Measurements from ENCODE around the gene ENPP7. TPM values are rescaled to one million over a fixed set of nuclear protein-coding genes. Genes with fewer than 3 reads are reported as not detected.

Gene ENPP7
- total RNA-seq, 1 experiment from 2014 or later, result not detected

DNA sequence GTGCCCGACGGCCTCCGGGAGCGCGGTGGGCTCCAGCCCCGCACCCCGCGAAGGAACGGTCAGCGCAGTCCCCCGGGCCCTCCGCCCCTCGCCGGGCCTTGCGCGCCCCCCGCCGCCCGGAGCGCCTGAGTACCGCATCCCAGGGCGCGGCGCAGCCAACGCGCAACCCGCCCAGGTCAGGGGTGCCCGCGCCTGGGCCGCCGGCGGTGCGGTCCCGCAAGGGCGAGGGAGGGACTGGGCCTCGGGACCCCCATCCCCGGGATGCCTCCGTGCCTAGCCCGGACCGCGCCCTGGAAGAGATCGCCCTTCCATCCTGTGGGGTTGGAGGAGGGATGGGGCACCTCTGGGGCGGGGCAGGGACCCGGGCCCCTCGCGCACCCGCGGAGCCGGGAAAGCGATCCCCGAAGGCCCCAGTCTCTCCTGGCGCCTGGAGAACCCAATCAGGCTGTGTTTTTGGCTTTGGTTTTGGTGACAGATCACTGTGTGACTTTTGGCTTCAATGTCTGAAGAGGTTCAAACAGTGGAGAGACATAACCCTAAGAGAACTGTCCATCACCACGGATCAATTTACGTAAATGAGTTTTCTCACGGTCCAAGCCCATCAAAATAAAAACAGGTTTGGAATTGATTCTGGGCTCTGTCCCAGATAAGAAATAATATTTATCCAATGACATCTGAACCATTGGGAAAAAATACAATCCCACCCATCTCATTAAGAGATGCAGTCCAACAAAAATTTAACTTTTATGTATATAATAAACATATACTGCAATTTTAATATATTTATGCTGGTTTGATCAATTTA, 17.8 kb downstream of the ENPP7 start:
- no peaks in the 10 kb centered on the region for H3K9me3 ChIP-seq (ENCODE audit: control insufficient read depth in 1 of 2, insufficient read depth in 1 of 2, low read depth in 1 of 2, low read length in 2 of 2)
- DNase-seq (ENCODE audit: low read depth, low spot score), result no peak
- ChIA-PET RAD21 (ENCODE audit: low non-redundant PET in 1 of 2, low total read pairs in 2 of 2, uncharacterized antibody in 2 of 2, unreplicated experiment in 2 of 2) (no interaction called here), CTCF (interaction anchor here (4.9 kb wide), 1 partner anchor 8 kb away, joined by 31 read pairs; no protein-coding TSS in a partner anchor), POLR2A (no interaction called here)
- no peak overlapping the region for H3K9ac ChIP-seq (ENCODE audit: low read length)
- H3K27me3 ChIP-seq (ENCODE audit: insufficient read depth, low read length), result no peaks in the 10 kb centered on the region
- no peak for TF ChIP-seq JUND (IDR thresholded peaks at IDR 0.05)
- H4K20me1 ChIP-seq (ENCODE audit: insufficient read depth), result no peaks in the 10 kb centered on the region
- peaks cover 11 to 32% of the 10 kb centered on the region in 2 experiments; a peak in 3 of 4 replicates for H3K4me1 ChIP-seq (ENCODE audit: control insufficient read depth in 1 of 2, insufficient read depth in 2 of 2, low read length in 2 of 2)
- no peaks in the 10 kb centered on the region for H3K79me2 ChIP-seq (ENCODE audit: insufficient read depth, low read length)
- BruUV-seq (replicated peaks), result no TSS peak
- H3K4me3 ChIP-seq (replicated peaks in 1 of 2; ENCODE audit: low read depth in 1 of 2, low read length in 2 of 2), result no peak overlapping the region
- H3K36me3 ChIP-seq (ENCODE audit: control insufficient read depth in 1 of 2, insufficient read depth in 2 of 2, low read length in 2 of 2), result no peaks in the 10 kb centered on the region
- no peak overlapping the region for H2AFZ ChIP-seq (ENCODE audit: low read depth, low read length, poor library complexity, severe bottlenecking)
- no peak overlapping the region for H3K27ac ChIP-seq (ENCODE audit: low read depth, low read length)
- intact Hi-C loops (cut with micrococcal nuclease), result no loop called here
- no peak for ATAC-seq
- H3K4me2 ChIP-seq (ENCODE audit: low read length), result no peak overlapping the region
- H3K9me2 ChIP-seq (ENCODE audit: insufficient read depth), result no peaks in the 10 kb centered on the region

DNA sequence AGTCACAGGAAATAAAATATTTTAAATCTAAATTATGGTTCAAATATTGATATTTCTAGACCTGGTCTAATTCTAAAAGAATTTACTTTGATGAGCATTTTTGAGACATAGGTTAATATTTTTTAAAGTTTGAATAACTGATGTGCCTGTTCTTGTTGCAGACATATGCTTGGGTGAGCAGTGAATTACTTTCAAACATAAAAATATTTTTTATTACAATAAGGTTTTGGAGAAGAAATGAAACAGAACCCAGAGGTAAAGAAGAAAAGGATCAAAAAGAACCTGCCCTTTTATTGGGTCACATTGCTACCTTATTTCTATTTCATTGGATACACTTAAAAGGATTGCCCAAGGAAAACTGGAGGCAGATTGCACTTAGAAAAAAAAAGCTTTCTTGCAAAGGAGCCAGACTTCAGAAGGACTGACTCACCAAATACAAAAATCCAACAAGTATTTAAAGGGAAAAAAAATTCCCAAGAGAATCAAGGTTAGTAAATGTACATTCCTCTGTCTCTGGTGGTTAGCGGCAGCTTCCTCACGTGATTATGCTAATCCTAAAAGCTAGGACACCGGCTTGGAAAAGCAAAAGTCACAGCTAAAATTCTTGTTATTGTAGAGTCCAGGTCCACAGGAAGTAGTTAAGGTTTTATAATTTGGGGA, 18.5 kb downstream of the ENPP7 start:
- ChIA-PET POLR2A (no interaction called here), CTCF (interaction anchor here (0.6 to 4.9 kb wide), 3 partner anchors 8 to 285 kb away, joined by 3 to 31 read pairs (median 3); no protein-coding TSS in a partner anchor), RAD21 (ENCODE audit: low non-redundant PET in 1 of 2, low total read pairs in 2 of 2, uncharacterized antibody in 2 of 2, unreplicated experiment in 2 of 2) (no interaction called here)
- Histone ChIP-seq H3K36me3 (ENCODE audit: control insufficient read depth in 1 of 2, insufficient read depth in 2 of 2, low read length in 2 of 2) (no peaks in the 10 kb centered on the region), H3K4me3 (replicated peaks in 1 of 2; ENCODE audit: low read depth in 1 of 2, low read length in 2 of 2) (no peak overlapping the region), H4K20me1 (ENCODE audit: insufficient read depth) (no peaks in the 10 kb centered on the region), H3K27me3 (ENCODE audit: insufficient read depth, low read length) (no peaks in the 10 kb centered on the region), H3K4me2 (ENCODE audit: low read length) (no peak overlapping the region), H3K27ac (ENCODE audit: low read depth, low read length) (no peak overlapping the region), H3K9me2 (ENCODE audit: insufficient read depth) (no peaks in the 10 kb centered on the region), H3K9ac (ENCODE audit: low read length) (no peak overlapping the region), H2AFZ (ENCODE audit: low read depth, low read length, poor library complexity, severe bottlenecking) (peak overlapping the region; percentile 10), H3K9me3 (ENCODE audit: control insufficient read depth in 1 of 2, insufficient read depth in 1 of 2, low read depth in 1 of 2, low read length in 2 of 2) (no peaks in the 10 kb centered on the region), H3K4me1 (ENCODE audit: control insufficient read depth in 1 of 2, insufficient read depth in 2 of 2, low read length in 2 of 2) (peaks cover 11 to 32% of the 10 kb centered on the region in 2 experiments; a peak in 3 of 4 replicates), H3K79me2 (ENCODE audit: insufficient read depth, low read length) (no peaks in the 10 kb centered on the region)
- ATAC-seq, result no peak
- no TSS peak for BruUV-seq (replicated peaks)
- intact Hi-C loops (cut with micrococcal nuclease), result no loop called here
- TF ChIP-seq, protein P1, sequence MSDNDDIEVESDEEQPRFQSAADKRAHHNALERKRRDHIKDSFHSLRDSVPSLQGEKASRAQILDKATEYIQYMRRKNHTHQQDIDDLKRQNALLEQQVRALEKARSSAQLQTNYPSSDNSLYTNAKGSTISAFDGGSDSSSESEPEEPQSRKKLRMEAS (IDR thresholded peaks at IDR 0.05), result no peak
- TF ChIP-seq SRF (IDR thresholded peaks at IDR 0.05; ENCODE audit: low read depth) (no peak), EGR1 (IDR thresholded peaks at IDR 0.05; ENCODE audit: low read depth) (no peak), TCF7L2 (IDR thresholded peaks at IDR 0.05; ENCODE audit: borderline replicate concordance, extremely low read depth, insufficient read depth, insufficient read length) (no peak), RAD21 (IDR thresholded peaks at IDR 0.05; ENCODE audit: low read depth) (no peak), CBX3 (IDR thresholded peaks at IDR 0.05; ENCODE audit: low read depth) (no peak), ZNF274 (IDR thresholded peaks at IDR 0.05; ENCODE audit: low read depth, low read length) (no peak), JUND (IDR thresholded peaks at IDR 0.05) (no peak), POLR2A (IDR thresholded peaks at IDR 0.05; ENCODE audit: borderline replicate concordance, extremely low read depth, insufficient read depth, insufficient read length) (no peak), ZFX (IDR thresholded peaks at IDR 0.05) (no peak)
- TF ChIP-seq, protein P2, sequence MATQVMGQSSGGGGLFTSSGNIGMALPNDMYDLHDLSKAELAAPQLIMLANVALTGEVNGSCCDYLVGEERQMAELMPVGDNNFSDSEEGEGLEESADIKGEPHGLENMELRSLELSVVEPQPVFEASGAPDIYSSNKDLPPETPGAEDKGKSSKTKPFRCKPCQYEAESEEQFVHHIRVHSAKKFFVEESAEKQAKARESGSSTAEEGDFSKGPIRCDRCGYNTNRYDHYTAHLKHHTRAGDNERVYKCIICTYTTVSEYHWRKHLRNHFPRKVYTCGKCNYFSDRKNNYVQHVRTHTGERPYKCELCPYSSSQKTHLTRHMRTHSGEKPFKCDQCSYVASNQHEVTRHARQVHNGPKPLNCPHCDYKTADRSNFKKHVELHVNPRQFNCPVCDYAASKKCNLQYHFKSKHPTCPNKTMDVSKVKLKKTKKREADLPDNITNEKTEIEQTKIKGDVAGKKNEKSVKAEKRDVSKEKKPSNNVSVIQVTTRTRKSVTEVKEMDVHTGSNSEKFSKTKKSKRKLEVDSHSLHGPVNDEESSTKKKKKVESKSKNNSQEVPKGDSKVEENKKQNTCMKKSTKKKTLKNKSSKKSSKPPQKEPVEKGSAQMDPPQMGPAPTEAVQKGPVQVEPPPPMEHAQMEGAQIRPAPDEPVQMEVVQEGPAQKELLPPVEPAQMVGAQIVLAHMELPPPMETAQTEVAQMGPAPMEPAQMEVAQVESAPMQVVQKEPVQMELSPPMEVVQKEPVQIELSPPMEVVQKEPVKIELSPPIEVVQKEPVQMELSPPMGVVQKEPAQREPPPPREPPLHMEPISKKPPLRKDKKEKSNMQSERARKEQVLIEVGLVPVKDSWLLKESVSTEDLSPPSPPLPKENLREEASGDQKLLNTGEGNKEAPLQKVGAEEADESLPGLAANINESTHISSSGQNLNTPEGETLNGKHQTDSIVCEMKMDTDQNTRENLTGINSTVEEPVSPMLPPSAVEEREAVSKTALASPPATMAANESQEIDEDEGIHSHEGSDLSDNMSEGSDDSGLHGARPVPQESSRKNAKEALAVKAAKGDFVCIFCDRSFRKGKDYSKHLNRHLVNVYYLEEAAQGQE (IDR thresholded peaks at IDR 0.05; ENCODE audit: low read depth), result no peak
- TF ChIP-seq, protein P3, sequence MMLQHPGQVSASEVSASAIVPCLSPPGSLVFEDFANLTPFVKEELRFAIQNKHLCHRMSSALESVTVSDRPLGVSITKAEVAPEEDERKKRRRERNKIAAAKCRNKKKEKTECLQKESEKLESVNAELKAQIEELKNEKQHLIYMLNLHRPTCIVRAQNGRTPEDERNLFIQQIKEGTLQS (IDR thresholded peaks at IDR 0.05), result no peak
- TF ChIP-seq, protein P4, sequence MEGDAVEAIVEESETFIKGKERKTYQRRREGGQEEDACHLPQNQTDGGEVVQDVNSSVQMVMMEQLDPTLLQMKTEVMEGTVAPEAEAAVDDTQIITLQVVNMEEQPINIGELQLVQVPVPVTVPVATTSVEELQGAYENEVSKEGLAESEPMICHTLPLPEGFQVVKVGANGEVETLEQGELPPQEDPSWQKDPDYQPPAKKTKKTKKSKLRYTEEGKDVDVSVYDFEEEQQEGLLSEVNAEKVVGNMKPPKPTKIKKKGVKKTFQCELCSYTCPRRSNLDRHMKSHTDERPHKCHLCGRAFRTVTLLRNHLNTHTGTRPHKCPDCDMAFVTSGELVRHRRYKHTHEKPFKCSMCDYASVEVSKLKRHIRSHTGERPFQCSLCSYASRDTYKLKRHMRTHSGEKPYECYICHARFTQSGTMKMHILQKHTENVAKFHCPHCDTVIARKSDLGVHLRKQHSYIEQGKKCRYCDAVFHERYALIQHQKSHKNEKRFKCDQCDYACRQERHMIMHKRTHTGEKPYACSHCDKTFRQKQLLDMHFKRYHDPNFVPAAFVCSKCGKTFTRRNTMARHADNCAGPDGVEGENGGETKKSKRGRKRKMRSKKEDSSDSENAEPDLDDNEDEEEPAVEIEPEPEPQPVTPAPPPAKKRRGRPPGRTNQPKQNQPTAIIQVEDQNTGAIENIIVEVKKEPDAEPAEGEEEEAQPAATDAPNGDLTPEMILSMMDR (IDR thresholded peaks at IDR 0.05 in 2 of 3, conservative IDR thresholded peaks at IDR 0.05 in 1 of 3; ENCODE audit: borderline replicate concordance in 1 of 3, insufficient read depth in 1 of 3, low read depth in 2 of 3, low read length in 2 of 3), result no peak
- DNase-seq (ENCODE audit: low read depth, low spot score), result no peak
